AG08395 (cell line): Measurements from ENCODE around the gene TFEB.

Experiments used
- DNase-seq: peaks from one replicate; pipeline ENCODE4 v3.0.0; 2012; ENCODE audit warnings: mixed read lengths, low spot score

TFEB gene

DNA sequence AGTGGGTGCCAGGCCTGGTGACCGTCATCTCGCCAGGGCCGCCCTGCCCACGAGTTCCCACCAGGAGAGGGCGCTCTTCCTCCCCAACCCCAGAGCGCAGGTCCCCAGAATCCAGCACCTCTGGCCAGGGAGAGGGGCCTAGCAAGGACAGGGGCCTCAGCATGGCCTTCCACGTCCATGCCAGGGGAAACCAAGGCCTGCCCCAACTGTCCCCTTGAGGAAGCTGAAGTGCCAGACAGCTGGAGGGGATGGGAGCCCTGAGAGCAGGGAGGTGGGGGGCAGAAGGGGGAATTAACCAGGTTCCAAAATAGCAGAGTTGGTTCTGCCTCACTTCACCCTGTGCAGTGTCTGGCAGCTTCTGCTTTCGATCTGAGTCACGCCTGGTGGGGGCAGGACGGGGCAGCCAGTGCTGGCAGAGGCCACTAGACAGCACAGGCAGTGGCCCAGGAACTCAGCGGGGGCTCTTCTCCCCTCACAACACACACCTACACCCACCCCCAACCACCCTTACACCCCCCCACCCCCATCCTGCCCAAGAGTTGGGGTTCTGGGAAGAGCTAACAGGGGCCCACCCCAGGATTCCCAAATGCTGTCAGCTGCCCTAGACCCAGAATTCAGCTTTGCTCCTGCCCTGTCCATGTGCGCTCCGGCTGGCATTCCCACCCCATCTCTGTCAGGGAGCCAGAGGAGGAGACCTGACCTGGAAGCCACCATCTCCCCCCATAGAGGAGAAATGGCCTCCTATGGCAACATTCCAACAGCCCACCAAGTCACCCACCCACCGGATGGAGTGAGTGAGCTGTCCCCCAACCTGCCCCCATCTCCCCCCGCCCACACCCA, 29.2 kb downstream of the TFEB start:
- peak; percentile 90 for DNase-seq

DNA sequence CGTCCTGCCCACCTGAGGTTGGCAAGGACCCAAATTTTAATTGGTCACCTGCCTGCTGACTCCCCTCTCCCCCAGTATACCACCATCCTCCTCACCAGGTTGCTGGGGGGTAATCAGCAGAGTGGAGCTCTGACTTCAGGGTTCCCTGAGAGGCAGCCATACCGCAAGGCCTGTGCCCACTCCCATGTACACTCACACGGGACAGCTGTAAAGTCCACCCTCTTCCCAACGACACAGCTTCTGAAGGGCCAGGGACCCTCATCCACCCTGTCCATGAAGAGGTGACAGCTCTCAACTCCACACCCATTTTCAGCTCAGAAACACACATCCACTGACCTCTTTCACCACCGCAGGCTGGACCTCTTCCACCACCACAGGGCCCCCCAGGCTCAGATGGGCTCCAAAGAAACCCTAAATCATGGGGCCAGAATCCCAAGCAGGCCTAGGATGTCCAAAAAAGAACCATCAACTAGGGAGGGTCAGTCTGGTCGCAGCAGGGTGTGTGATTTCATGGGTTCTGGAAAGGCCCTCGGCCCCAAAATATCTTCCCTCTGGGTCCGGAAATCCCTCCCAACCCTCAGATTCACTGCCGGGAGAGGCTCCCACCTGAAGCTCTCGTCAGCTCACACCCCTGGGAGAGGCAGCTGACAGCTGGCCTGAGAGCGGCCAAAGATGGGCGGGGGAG, 30.0 kb downstream of the TFEB start:
- DNase-seq: no peak

DNA sequence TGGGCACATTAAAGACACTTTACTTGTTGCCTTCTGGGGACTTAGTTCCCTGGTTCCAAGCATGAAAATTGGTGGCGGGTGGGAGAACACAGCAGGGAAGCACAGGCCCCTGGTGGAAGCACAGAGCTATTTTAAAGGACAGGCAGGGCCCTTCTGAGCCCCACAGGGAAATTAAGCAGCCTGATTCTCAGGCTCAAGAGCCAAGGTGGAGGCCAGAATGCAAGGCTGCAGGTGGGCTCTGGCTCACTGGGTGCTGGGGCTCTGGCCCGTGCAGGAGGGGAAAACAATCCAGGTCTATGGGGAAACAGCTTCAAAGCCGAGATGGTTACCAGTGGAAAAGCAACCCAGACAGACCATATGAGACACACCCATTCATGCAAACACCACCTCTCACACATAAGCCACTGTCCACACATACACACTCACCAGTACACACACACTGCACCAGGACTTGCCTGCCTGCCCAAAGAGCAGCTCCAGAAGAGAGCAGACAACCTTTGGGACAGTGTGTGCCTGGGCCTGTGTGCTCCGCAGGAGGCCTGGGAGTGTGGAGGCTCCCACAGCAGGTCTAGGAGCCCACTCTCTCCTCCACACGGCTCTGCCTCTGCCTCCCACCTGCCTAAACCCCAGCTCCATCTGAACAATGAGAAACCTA, 30.6 kb downstream of the TFEB start:
- no peak for DNase-seq

DNA sequence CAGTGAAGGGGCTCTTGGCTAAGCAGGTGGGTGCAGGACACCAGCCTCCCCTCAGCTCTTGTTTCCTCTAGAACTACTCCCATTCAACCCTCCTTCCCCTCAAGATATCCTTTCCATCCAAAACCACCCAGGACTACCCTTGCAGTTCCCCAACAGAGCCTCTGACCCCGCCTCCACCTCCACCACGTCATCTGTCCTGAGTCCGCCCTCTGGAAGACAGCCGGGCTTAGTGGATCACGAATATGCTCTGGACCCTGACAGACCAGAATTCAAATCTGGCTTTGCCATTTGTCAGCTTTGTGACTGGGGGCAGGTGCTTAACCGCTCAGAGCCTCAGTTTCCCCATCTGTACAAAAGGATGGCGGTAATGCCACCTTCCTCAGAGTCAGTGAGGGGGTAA, 31.4 kb downstream of the TFEB start:
- no peak for DNase-seq

DNA sequence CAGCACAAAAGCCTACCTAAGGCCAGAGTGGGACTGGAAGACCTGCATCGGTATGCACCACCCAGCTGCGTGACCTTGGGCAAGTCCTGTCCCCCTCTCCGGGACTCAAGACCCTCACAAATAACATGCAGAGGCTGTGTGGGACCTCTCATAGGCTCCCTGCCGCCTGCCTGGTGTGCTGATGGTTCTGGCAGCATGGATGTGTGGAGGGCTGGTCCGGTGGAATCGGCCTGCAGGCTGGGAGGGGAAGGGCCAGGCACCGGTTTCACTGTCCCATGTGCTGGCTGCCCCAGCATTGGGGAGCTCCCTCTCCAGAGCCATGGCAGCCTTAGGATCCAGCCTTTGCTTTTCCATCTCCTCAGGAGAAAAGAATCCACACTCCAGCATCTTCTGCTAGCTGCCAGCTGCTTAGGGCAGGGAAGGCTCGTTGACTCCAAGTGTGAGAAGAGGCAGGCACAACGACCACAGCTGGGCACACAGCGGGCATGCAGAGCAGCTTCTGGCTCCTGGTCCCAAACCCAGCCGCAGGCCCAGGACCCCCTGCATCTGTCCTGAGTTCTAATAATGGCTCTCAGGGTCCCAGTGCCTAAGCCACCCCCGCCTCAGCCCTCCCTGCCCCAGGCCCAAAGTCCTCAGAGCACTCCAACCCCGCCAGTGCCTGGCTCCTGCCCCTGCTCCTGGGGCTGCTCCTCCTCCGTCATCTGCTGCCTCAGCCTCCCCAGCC, 32.5 kb downstream of the TFEB start:
- DNase-seq: no peak

DNA sequence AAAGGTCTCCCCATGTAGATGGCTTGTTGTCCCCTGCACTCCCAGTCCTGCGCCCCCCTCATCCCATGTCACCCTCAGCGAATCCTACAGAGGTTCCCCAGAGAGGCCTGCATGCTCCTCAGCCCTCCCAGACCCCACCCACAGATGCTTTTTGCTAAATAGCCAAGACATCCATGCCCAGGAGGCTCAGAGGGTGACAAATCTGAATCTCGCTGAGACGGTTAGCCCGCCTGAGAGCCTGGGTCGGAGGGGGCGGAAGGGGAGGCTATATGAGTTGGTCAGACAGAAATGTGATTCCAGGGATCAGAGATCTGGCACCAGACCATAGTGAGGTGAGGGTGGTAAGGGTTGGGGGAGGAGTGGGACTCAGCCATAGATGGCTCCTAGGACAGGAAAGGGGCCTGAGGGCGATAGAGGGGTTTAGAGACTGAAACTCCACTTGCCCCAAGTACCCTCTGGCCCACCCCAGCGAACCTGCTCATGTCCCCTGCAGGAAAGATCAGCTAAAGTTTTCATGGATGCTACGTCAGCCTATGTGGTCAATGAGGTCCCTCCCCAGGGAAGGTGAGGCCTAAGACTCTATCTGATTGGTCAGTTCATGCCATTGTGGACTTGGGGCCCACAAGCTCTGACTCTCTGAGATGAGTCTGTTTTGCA, 33.2 kb downstream of the TFEB start:
- DNase-seq: no peak

DNA sequence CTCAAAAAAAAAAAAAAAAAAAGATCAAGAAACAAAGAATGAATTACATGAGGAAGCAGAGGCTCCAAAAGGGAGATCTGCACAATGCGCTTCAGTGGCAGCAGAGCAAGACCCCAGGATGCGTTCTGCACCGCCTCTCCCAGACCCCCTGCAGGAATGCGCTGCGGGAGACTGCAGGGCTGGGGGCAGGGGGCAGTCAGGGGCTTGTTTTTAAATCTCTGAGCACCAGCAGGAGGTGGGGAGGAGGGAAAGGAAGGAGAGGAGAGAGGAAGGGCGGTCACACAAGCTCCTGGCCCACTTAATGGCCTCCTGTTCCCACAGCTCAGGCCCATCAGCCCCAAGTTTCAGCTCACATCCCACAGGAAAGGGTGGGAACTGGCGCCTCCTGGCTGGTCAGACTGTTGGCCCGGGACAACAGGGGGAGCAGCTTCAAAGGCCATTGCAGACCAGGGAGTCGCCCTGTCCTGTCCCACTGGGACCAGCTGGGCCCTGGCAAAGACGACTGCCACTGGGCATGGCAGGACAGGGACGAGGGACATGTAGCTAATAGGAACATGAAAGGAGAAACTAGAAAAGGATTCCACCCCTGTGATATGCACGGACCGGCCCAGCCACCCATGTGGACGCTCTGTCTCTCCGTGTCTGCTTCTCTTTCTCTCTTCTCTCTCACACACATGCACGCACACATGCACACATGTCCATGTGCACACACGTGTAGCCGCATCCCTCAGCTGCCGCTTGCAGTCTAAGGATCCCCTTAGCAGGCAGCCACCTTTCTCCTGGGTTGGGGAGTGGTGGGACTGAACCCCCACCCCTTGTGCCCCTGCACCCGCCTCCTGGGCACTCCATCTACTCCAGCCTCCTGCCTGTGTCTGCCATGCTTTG, 34.7 kb downstream of the TFEB start:
- no peak for DNase-seq

DNA sequence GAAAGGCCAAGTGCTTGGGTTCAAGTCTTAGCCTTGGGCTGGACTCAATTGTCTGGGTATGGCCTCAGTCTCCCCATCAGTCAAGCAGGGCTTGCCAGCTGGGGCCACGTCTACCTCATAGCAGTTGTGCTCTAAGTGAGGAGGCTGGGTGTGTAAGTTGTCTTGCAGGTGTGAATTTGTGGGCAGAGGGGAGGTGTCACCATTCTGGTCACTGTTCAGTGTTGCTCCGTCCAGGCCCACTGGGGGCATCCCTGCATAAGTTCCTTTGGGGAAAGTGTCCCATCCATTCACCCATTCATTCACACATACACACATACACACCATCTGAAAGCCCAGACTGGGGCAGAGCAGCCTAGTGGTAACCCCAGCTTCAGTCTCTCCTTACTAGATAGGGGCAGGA, 36.3 kb downstream of the TFEB start:
- no peak for DNase-seq

DNA sequence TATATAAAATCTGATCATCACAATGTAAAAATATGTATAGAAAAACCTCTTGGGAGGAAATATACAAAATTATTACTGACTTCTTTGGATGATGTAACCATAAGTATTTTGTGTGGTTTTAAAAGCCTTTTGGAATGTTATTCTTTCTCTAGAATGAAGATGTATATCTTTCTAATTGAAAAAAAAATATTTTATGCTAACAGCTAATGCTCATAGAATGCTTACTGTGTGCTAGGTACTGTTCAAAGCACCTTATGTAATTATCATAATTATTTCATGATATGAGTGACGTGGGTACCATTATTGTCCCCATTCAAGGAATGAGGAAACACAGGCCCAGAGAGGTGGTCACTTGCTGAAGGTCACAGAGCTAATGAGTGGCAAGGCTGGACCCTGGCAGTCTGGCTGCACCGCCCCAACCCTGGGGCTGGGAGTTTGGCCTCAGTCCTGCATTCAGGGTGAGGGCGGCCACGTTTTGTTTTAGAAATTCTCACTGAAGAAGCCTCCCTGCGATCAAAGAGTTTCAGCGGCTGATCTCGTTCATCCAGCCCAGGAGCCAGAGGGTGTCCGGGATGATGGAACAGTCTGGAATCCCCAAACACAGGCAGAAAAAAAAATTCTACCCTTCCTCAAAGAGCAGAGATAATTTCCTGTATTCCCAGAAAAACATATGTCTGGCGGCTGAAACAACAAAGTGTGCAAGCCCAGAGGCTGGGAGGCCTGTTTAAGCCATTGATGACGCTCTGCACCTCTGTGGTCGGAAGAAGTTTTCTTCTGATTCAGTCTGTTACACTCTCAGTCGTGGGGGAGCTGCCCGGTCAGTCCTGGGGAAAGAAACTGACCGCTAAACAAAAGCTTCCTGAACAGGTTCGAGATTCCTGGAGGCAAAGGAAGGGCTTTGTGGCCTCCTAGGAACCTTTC, 37.3 kb downstream of the TFEB start:
- DNase-seq: peak; percentile 69

DNA sequence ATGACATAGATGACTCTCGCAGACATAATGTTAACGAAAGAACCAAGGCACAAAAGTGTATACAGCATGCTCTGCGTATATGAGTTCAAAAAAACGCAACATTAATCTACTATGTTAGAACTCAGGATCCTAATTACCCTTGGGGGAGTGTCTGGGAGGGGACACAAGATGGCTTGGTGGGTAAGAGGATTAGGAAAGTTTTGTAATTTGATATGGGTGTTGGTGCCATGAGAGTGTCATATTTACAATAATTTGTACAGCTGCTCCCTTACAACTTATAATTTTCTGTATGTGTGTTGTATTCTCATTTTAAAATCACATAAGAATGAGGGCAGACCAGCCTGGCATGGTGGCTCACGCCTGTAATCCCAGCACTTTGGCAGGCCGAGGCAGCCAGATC, 38.6 kb downstream of the TFEB start:
- DNase-seq: no peak

DNA sequence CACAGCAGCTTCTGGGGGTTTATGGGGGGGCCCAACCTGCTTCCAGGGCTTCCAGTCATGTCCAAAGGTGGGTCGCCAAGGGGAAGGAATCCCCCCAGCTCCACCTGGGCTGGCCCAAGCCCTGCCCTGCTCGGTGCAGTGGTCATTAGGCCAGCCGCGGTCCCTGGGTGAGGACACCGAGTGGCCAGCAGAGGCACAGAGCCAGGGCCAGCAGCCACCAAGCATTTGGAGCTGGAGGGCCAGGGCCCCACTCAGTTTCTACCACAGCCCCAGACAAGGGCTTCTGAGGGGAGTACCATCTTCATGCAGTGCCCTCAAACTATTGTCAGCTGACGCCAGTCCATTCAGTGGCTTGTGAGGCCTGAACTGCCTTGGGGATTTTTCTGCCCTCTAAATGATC, 39.6 kb downstream of the TFEB start:
- no peak for DNase-seq

DNA sequence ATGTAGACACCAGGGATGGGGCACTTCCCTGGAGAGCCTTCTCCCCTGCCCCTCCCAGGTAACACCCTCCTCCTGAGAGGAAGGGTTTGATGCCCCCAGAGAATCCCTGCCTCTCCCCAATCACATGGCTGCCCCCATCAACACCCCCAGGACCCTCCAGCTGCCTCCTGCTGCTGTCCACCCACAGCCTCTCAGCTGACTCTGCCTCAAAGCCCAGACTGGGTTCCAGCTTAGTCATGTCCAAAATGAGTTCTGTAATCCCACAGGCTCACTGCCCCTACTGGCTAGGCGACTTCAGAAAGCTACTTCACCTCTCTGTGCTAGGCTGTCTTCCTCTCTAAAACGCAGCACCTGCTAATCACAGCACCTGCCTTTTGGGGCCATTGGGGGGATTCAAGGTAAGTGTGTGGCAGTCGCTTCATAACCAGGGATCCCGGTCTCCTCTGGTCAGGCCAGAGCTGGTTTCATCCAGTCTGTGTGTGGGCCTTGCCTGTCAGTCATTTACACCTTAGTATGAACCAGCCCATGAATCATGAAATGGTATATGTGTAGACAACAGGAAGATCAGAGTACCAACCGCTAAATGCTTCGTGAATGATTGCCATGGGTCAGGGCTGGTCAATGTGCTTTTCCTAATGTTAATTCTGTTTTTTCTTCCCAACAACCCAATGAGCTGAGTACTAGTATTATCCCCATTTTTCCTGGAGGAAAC, 40.4 kb downstream of the TFEB start:
- no peak for DNase-seq

DNA sequence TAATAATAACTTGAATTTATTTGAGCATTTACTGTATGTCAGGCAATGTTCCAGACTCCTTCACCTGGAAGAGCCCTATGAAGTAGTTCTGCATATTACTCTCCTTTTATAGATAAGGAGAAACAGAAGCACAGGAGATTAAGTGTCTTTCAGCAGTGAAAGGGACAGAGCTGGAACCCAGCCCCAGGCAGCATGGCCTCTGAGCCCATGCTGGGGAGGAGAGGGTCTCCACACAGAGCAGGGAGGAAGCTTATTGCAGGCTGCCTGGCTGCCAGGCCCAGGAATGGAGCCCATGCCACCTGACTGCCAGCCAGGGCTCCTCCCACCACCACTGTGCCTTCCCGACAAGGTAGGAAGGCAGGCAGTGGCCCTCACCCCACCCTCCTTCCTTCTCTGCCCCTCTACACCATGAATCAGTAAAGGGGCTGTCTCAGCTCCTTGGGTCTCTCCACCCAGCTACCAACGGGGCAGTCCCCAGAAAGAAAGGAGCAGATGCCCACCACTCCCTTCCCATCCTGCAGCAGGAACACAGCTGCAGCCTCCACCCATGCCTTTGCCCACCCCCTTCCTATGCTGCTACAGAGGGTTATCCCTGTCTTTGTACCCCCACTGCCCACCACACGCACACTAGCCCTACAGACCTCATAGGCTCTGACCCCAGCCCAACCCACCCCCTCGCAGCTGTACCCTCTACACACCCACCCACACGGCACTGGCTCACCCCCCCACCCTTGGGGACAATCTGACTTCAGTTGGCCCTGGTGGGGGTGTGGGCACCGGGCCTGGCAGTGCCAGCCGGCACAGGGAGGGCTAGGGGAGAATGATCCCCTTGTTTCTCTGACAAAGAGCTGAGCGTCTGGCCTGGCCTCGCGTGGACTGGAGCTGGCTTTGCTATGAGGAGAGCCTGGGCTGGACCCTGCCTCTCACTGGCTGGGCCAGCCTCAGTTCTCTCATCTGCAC, 41.8 kb downstream of the TFEB start:
- DNase-seq: no peak

DNA sequence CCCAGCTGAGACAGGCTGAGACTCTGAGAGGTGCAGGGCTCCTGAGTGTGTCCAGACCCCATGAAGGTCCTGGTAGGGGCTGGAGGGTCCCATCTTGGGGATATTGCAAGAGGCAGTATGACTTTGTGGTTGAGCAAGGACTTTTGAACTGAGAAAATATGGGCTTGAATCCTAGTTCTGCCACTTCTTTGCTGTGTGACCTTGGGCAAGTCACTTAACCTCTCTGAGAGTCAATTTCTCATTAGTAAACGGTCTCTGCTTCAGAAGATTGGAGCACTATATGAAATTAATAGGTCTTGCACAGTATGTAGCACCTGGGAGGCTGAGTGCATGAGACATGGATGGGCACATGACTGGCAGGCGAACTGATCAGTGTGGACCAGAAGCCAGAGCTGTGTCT, 42.7 kb downstream of the TFEB start:
- DNase-seq: no peak

DNA sequence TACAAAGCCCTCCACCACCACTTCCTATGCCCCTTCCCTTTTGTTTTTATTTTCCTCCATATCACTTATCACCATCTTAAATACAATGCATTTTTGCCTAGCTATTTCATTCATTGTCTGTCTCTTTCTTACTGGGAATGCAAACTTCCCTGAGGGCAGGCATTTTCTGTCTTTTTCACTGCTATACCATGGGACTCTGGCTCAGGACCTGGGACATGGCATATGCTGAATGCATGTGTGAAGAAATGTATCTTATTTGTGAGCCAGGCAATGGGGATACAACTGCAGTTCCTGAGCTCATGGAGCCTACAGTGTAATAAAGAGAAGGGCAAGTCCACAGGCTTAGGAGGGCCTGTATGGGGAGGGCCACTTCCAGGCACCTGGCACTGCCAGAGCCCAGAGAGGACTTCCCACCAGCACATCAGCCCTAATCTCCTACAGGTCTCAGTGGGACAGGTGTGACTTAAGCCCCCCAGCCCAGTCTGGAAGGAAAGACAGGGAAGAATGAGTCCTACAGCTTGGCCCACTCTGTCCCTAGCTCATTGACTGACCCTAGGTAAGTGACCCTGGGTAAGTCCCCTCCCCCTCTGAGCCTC, 43.2 kb downstream of the TFEB start:
- no peak for DNase-seq

DNA sequence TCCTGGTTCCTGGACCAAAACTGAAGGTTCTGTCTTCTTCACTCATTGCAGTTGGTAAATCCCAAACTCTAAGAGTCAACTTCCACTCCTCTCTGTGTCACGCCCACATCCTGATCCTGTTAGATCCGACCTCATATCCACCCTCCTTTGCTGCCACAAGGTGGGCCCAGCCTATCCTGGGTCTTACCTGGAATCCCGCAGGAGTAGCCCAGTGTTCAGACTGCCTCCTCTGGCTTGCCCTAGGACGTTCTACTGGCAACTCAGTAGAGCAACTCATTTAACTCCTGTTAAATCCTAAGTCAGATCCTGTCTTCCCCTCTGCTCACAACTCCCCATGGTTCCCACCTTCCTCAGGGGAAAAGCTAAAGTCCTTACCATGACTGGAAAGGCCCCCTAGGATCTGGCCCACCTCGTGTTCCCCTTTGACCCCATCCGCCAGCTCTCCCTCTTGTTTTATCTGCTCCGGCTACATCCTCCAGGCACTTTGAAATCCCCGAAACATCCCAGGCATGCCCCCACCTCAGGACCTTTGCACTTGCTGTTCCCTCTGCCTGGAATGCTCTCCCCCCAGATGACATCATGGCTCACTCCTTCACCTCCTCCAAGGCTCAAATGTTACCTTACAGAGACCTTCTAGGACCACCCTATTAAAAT, 43.9 kb downstream of the TFEB start:
- DNase-seq: no peak
